Hippocampal formation (tissue), 2 donors: ENCODE results near the gene ZC3H12D.
"Not testable (repeated sequence)": the region's sequence is repeated elsewhere in the genome, so short reads cannot be mapped to it uniquely, and the experiment has no call there.

Experiments used
- DNase-seq, 2 donors: peaks; one replicate each; lab custom pipeline; 2025; lab: John Stamatoyannopoulos, UW

Gene ZC3H12D

GRCh38 chr6:149484733-149485700 is at the start of gene ZC3H12D:
Gene ZC3H12D, minus strand, starts transcription at chr6:149485014. Its CDS starts 10,471 bp downstream, at chr6:149474543.
- DNase-seq = no peak

GRCh38 chr6:149529650-149530049 is 44.8 kb upstream of the ZC3H12D start:
- DNase-seq = no peak

- no peak for DNase-seq
These were observed 30.7 kb upstream of the ZC3H12D start for GRCh38 chr6:149515494-149515893.

GRCh38 chr6:149513915-149514314 is 29.1 kb upstream of the ZC3H12D start:
- no peak for DNase-seq

- DNase-seq = no peak
These were observed 26.1 kb upstream of the ZC3H12D start for GRCh38 chr6:149510793-149511512.

GRCh38 chr6:149508485-149508884 is 23.7 kb upstream of the ZC3H12D start:
- DNase-seq = no peak

- DNase-seq = no peak
These were observed 19.1 kb upstream of the ZC3H12D start for GRCh38 chr6:149503872-149504271.

GRCh38 chr6:149503276-149503675 is 18.5 kb upstream of the ZC3H12D start:
- DNase-seq = no peak

- DNase-seq = no peak
These were observed 17.0 kb upstream of the ZC3H12D start for GRCh38 chr6:149501768-149502167.

- no peak for DNase-seq
These were observed 16.4 kb upstream of the ZC3H12D start for GRCh38 chr6:149501201-149501600.

- DNase-seq = no peak
These were observed 15.3 kb upstream of the ZC3H12D start for GRCh38 chr6:149500096-149500495.

GRCh38 chr6:149499066-149499465 is 14.3 kb upstream of the ZC3H12D start:
- DNase-seq = peak in 1 of 2 donors; percentile 9

GRCh38 chr6:149497365-149497764 is 12.6 kb upstream of the ZC3H12D start:
- DNase-seq = no peak

GRCh38 chr6:149496597-149496996 is 11.8 kb upstream of the ZC3H12D start:
- DNase-seq = not testable (repeated sequence)

GRCh38 chr6:149495349-149496016 is 10.7 kb upstream of the ZC3H12D start:
- DNase-seq = not testable (repeated sequence)

GRCh38 chr6:149494810-149495209 is 10.0 kb upstream of the ZC3H12D start:
- DNase-seq = not testable (repeated sequence)

GRCh38 chr6:149493761-149494320 is 9.0 kb upstream of the ZC3H12D start:
- DNase-seq = no peak

- DNase-seq = no peak
These were observed 8.1 kb upstream of the ZC3H12D start for GRCh38 chr6:149492798-149493343.

- DNase-seq = no peak
These were observed 5.2 kb upstream of the ZC3H12D start for GRCh38 chr6:149489967-149490366.

GRCh38 chr6:149488815-149489214 is 4.0 kb upstream of the ZC3H12D start:
- no peak for DNase-seq

GRCh38 chr6:149487316-149487715 is 2.5 kb upstream of the ZC3H12D start:
- DNase-seq = no peak
